ENCODE measurements around the gene MRPL3.
"Not testable (repeated sequence)": the region's sequence is repeated elsewhere in the genome, so short reads cannot be mapped to it uniquely, and the experiment has no call there.

The MRPL3 gene

DNA sequence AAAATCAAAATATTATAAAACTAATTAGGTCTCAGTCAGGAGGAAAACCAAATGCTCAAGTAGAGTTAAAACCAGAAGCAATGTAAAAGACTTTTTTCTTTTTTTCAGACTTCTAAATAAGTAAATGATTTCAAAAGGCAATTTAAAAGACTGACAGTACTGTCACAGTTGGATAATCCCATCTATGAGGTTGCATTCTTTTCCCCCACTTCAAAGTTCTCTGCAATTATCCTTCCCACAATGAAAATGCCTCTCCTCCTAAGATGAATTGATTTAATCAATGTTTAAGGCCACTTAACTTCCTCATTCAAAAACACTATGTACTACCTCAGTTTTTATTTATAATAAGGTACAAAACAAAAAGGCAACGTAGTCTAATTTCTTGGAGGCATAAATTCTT, 8.1 kb downstream of the MRPL3 start:
- DNase-seq (ENCODE audit: low read depth), result no peak

DNA sequence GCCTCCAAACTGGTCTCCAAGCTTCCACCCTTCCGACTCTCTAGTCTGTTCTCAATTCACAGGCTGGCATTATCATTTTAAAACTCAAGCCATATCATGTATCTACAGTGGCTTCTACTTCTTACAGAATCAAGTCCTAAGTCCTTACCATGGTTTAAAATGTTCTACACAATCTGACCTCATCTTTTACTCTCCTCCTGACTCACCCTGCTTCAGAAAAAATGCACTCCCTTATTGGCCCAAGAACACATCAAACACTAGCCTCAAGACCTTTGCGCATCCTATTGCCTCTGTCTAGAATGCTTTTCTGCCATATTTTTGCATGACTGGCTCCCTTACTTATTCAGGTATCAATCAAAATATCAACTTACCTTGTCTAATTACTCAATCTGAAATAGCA, 11.0 kb downstream of the MRPL3 start:
- DNase-seq (ENCODE audit: low read depth), result no peak

DNA sequence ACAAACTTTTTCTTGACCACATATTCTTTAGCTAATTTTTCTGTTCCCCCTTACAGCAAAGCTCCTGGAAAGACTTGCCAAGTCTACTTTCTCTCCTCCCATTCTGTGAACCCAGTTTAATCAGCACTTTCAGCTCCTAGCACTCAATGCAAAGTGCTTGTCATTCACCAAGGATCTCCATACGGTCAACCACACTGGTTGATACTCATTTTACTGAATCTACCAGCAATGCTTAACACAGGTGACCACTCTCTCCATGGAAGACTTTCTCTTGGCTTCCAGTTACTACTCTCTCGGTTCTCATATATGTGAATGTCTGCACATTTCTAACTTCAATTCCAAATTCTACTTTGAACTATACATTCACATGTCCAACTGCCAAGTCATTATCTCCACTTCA, 11.7 kb downstream of the MRPL3 start:
- DNase-seq (ENCODE audit: low read depth), result no peak

DNA sequence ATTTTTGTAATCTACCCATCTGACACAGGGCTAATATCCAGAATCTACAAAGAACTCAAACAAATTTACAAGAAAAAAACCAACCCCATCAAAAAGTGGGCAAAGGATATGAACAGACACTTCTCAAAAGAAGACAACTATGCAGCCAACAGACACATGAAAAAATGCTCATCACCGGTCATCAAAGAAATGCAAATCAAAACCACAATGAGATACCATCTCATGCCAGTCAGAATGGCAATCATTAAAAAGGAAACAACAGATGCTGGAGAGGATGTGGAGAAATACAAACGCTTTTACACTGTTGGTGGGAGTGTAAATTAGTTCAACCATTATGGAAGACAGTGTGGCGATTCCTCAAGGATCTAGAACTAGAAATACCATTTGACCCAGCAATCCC, 16.2 kb downstream of the MRPL3 start:
- not testable (repeated sequence) for DNase-seq (ENCODE audit: low read depth)

DNA sequence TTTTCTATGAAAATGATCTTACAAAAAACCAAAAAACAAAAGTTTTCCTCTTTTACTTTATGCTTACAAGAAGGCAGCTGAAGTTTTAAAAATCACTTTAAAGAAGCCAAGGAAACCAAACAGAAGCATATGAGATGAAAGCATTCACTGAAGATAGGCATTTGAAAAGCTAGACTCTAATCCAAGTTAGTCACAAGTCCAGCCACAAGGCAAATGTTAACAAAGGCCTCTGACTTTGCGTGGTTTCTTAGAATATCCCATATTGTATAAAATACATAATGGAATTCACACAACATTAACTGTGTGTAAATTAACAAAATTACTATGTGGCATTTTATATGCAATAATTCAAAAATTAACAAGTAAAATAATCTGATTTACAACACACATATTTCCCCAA, 17.7 kb downstream of the MRPL3 start:
- DNase-seq (ENCODE audit: low read depth), result no peak

DNA sequence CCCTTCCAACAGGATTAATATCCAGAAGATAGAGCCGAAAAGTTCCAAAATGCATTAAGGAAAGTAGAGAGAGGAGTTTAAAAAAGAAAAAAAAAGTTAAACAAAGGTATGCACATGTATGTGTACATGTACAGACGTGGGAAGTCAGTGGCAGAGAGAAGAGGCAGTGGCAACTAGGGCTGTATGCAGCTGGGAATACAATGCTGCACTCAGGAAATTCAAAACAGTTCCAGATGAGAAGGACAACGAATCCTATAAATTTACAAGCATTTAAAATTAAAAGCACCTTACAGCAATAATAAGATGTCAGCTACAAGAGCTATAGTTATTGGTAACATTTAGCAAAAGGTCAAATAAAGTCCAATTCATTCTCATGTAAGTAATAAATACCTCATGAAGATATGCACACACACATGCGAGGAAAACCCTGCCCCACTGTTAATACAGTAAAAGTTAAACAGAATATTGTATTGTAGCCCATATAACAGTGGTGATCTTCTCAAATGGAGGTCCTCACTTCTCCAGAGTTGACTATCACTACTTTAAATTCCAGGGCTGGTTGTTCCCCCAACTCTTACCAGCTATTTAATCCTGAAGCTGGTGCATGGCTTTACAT, 18.2 kb downstream of the MRPL3 start:
- DNase-seq (ENCODE audit: low read depth), result no peak

DNA sequence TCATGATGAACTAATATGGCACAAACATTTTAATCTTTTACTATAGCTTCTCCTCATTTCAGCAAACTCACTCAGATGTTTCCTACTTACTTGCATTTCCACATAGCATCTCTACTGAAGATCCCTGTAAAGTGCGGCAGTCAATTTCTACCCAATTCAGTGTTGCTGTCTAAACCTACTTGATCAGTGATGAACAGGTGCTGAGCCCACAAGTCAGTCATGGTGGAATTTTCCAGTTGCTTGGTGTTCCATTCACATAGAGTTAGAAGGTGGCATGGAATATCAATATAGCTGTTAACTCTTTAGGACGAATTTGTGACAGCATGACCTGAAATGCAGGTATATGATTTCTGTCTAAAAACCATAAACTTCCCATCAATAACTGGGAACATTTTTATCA, 22.7 kb downstream of the MRPL3 start:
- no peak for DNase-seq (ENCODE audit: low read depth)

DNA sequence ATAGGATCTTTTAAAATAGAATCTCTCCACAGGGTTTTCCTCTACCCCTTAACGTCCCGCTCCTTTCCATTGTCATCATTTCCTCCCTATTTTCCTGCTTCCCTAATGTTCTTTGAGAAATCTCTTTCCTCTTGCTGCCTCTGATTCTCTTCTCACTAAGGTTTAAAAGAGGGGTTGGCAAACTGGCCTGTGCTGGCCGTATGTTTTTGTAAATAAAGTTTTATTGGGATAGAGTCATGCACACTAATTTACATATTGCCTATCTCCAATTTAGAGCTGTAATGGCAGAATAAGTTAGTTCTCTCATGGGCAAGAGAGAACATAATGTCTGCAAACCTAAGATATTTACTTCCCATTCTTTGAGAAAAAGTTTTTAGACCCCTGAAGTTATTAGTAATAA, 25.0 kb downstream of the MRPL3 start:
- no peak for DNase-seq (ENCODE audit: low read depth)

DNA sequence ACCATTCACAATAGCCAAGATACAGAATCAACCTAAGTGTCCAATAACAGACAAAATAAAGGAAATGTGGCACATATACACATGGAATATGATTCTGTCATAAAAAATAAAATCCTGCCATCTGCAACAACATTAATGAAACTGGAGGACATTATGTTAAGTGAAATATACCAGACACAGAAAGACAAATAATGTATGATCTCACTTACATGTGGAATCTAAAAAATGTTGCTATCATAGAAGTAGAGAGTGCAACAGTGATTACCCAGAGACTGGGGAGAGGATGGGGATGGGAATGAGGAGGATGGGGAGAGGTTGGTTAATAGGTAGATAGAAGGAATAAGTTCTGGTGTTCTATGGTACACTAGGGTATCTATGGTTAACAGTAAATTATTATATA, 28.7 kb downstream of the MRPL3 start:
- no peak for DNase-seq (ENCODE audit: low read depth)

DNA sequence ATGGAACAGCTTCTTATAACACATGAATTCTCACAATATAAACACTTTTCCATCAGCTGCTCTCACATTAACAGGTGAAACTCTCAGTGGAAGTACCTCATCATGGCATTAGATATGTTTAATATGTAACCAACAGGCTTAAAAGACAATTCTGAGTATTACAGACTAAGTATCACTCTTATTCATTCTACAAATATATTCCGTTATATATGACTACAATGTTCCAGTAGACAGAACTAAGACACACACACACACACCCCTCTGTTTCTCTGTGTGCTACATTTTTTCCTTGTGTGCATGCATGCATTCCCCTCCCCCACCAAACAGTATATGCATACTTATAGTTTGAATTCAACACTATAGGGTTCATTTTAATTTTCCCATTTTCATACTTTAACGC, 32.4 kb downstream of the MRPL3 start:
- DNase-seq (ENCODE audit: low read depth), result no peak

DNA sequence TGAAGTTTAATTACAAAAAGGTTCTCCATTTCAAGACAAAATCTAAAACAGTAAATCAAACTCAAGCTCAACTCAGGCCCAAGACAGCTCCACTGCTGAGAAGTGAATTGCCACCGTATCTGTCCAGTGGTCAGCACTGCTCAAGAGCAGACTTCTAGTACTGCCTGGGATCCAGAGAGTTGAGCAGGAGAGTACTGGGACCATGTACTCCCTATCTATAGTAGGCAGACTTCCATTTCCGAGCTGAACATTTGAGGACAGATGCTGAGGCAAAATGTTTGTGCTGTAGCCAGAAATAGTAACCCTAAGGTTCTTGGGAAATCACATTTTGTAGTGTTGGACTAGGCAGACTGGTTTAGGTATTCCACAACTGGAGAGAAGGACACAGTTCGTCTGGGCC, 44.1 kb downstream of the MRPL3 start:
- no peak for DNase-seq (ENCODE audit: low read depth)

DNA sequence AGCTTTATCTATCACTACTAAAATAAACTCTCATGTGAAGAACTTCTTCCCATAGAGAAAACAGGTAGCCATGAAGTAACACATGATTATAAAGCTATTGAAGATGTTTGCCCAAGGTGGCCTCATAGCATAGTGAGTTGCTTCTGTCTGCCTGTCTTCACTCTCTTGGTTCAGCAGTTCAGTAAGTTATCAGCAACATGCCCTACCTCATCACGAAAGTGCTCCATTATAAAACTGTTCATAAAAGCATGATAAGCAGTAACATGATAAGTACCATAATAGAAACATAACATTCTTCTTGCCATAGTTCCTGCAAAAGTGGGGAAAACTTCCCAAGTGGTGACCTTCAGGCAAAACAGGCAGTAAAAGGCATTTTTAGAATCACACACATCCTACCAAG, 45.6 kb downstream of the MRPL3 start:
- no peak for DNase-seq (ENCODE audit: low read depth)

DNA sequence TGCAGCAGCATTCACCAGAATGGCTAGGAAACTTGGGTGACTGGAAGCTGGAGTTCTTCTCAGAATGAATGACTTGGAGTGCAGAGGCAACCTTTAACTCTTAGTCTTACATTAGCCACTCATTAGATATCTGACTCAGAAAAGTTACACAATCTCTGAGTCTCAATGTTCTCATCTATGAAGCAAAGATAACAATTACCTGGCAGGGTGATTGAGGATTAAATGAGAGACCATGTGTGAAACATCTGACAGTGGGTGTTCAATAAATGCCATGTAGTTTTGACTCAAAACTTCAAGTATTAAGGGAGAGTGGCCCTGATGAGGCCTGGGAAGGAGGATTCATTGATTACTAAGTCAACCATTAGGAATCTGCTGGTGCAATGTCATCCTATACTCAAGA, 48.3 kb downstream of the MRPL3 start:
- no peak for DNase-seq (ENCODE audit: low read depth)

DNA sequence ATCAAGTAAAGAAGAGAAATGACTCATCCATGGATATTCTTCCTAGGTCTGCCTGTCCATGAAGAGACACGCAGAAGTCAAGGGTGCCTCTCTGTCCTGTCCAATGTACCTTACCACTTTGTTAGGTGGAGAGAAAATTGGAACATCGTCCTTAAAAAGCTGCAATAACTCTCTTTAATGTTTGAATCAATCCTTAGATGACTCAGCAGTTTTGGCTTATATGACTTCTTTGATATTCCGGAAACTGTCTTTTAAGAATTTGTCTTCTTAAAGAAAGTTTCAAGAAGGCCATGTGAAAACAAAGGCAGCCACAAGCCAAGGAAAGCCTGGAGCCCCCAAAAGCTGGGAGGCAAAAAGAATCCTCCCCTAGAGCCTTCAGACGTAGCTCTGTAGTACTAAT, 49.2 kb downstream of the MRPL3 start:
- no peak for DNase-seq (ENCODE audit: low read depth)

DNA sequence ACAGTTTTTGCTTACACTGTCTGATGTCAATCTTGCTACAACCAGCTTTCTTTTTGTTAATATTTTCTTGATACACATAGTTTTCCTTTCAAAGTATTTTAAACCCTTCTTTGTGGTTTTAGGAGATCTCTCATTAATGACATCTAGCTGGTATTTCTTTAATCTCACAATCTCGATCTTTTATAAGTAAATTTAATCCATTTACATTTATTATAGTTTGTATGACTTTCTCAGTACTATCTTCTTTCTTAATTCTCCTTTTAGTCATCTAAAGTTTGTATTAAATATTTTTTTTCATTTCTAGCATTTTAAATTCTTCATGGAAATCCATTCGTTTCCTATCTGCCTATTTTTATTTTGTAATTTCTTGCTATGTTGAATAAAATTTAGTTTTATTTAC, 55.4 kb downstream of the MRPL3 start:
- no peak for DNase-seq (ENCODE audit: low read depth)

DNA sequence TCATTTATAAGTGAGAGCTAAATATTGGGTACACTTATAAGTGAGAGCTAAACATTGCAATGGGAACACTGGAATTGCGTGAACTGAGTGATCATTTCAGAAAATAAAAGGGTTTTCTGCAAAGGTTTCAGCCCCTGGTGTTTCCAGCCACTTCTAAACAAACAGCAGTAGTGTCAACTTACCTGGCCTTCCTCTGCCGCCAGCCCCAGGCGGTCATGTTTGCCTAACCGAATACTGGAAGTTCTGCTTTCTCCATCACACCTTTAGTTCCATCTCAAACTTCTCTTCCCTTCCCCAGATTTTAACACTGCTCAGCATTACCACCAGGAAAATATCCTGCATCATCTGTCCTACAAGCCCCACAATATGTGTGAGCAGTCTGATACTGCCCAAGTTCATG, 58.6 kb downstream of the MRPL3 start:
- DNase-seq (ENCODE audit: low read depth), result no peak

DNA sequence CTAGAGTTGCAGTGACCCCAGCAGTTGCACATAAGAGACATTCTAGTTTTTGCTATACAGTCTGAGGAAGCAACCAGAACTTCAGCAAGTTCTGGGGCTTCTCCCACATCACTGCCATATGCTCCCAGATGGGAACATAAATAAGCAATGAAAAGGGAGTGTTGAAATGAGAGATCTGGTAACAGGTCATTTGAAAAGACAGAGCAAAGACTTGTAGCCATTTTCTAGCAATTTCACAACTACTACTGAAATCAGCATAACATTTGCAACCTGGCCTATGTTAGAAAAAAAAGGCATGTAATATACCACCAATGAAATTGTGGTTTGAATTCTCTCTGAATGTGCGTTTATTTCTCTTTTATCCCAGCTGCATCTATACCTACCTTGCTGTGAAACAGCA, 63.7 kb downstream of the MRPL3 start:
- no peak for DNase-seq (ENCODE audit: low read depth)

DNA sequence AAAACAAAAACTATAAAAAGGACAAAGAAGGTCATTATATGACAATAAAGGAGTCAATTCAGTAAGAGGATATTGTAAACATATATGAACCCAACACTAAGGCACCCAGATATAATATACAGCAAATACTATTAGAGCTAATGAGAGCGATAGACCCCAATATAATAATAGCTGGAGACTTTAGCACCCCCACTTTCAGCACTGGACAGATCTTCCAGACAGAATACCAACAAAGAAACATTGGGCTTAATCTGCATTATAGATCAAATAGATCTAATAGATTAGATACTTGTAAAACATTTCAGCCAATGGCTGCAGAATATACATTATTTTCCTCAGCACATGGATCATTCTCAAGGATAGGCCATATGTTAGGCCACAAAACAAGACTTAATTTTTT, 67.8 kb downstream of the MRPL3 start:
- no peak for DNase-seq (ENCODE audit: low read depth)

DNA sequence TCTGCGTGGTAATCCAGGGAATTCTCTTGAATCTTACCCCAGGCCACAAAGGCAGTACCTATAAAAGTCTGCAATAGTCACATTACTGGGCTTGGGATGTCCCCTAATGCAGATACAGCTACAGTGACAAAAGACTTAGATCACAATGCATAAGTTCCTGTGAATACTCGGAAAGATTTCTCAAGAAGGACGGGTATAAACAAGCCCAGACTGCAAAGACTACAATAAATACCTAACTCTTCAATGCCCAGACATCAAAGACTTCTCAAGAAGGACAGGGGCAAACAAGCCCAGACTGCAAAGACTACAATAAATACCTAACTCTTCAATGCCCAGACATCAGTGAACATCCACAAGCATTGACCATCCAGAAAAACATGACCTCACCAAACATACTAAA, 70.3 kb downstream of the MRPL3 start:
- DNase-seq (ENCODE audit: low read depth), result no peak

DNA sequence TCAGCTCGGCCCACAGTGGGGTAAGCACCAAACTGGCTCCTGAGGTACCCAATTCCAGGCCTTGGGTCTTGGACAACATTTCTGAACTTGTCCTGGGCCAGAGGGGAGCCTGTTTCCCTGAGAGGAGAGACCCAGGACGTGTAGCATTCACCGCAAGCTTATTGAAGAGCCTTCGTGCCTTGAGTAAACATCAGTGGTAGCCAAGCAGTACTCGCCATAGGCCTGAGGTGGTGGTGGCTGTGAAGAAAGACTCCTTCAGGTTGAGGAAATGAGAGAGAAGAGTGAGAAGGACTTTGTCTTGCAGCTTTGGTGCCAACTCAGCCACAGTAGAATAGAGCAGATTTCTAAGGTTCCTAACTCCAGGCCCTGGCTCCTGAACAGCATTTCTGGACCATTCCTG, 71.0 kb downstream of the MRPL3 start:
- DNase-seq (ENCODE audit: low read depth), result no peak

DNA sequence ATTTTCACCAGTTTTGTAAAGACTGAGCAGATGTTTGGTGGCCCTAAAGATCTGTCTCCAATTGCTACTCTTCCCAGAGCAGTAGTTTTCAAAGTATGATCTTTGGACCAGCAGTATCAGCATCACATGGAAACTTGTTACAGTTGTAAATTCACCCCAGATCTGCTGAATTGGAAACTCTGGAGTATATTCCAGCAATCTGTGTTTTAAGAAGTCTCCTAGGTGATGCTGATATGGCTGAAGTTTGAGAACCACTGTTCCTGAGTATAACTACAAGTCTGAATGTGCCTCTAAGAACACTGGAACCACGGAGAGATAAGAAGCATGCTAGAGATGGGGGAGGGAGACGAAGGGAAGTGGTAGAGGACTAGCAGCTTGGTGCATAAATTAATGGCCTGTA, 75.5 kb downstream of the MRPL3 start:
- no peak for DNase-seq (ENCODE audit: low read depth)

DNA sequence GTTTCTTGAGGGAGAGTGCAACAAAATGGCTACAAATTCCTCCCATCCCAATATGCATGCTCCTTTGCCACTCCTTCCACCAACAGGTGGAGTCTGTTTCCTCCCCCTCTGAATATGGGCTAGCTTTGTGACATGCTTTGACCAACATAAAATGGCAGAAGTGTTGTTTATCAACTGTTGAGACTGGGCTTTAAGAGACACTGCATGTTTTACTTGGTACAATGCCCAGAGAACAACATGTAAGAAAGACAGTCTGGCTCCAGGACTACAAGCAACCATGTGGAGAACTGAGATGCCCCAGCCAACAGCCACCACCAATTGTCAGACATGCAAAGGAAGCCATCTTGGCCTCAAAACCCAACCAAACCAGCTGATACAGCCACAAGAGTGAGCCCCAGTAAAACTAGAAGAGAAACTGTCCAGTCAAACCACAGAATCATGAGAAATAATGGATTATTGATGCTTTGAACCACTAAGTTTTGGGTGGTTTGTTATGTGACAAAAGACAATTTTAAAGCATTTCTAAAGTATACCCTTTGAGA, 80.7 kb downstream of the MRPL3 start:
- DNase-seq (ENCODE audit: low read depth), result no peak

DNA sequence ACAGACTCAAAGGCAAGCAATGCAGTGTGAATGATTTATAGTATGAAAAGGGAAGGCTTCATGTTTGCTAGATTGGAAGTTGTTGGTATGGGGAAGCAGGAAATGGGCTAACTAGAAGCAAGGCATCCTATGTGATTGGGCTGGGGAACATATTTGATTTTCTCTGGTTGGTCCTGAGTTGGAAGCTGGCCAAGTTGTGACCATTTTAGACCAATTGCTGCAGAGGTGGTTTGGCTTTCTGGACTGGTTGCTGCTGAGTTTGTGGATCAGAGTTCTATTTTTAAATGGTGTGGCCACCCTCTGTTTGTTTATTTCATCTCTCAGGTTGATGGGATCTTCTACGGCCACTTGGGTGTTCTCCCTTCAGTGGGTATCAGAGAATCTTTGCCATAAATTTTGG, 81.5 kb downstream of the MRPL3 start:
- DNase-seq (ENCODE audit: low read depth), result no peak

DNA sequence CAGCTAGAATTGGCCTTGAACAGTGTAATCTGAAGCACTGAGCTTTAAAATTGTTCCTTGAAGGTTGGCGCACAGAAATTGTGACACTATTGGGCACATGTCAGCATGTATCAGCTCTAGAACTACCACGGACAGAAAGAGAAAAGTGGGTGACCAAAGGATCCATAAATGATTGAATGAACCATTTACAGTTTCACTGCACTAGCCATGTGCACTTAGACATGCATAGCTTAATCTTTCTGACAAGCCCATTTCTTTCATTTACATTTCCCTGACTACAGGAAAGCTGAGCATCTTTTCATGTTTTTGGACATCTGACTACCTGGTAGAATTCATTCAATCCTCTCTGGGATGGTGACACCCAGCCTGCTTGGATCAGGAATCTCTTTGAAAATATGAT, 85.0 kb downstream of the MRPL3 start:
- no peak for DNase-seq (ENCODE audit: low read depth)

Measured in stimulated activated CD4-positive, alpha-beta T cell treated with anti-CD3 and anti-CD28 coated beads, Interleukin-2, amount 100 ng/mL, for 4 hours (primary cell).